Measurements from ENCODE around the gene PEAK1. TPM values are rescaled to one million over a fixed set of nuclear protein-coding genes. Genes with fewer than 3 reads are reported as not detected.

Gene PEAK1
- total RNA-seq, 2 experiments from 2014 or later = 9.2 to 11.0 TPM

DNA sequence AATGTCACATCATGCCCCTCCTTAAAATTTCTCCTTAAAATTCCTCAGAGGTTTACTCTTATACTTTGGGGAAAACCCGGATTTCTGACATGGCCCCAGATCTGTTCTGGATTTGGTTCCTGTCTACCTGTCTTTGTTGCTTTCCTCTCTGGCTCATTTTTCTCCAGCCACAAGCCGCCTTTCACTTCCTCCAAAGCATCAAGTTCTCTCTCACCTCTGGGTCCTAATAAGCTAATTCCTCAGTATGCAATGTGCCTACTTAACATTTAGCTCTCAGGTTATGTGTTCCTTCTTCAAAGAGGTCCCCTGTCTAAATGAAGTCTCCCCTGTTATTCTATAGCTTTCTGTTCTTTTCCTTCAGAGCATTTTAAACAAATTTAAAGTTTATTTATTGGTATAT, 16.9 kb upstream of the PEAK1 start:
- H3K36me3 Mint-ChIP-seq (ENCODE audit: low read depth) = peaks cover 5% of the 10 kb centered on the region
- Histone ChIP-seq H3K9me3 (ENCODE audit: control insufficient read depth in 1 of 2, insufficient read depth in 1 of 2, low read length in 2 of 2) (no peaks in the 10 kb centered on the region), H3K4me1 (ENCODE audit: insufficient read depth, low read length) (peaks cover 4% of the 10 kb centered on the region), H3K4me3 (ENCODE audit: low read length) (no peak overlapping the region), H3K27me3 (ENCODE audit: control insufficient read depth in 1 of 2, insufficient read depth in 2 of 2, low read length in 2 of 2) (no peaks in the 10 kb centered on the region), H3K27ac (ENCODE audit: low read depth in 1 of 2, low read length in 2 of 2) (no peak overlapping the region), H3K36me3 (ENCODE audit: insufficient read depth, low read length) (no peaks in the 10 kb centered on the region)
- peaks cover 58% of the 10 kb centered on the region for H3K4me1 Mint-ChIP-seq (ENCODE audit: low read depth)
- ChIA-PET POLR2A (no interaction called here), CTCF (no interaction called here)
- no peak overlapping the region for H3K4me3 Mint-ChIP-seq
- H3K27me3 Mint-ChIP-seq = no peaks in the 10 kb centered on the region
- TF ChIP-seq, protein P1, sequence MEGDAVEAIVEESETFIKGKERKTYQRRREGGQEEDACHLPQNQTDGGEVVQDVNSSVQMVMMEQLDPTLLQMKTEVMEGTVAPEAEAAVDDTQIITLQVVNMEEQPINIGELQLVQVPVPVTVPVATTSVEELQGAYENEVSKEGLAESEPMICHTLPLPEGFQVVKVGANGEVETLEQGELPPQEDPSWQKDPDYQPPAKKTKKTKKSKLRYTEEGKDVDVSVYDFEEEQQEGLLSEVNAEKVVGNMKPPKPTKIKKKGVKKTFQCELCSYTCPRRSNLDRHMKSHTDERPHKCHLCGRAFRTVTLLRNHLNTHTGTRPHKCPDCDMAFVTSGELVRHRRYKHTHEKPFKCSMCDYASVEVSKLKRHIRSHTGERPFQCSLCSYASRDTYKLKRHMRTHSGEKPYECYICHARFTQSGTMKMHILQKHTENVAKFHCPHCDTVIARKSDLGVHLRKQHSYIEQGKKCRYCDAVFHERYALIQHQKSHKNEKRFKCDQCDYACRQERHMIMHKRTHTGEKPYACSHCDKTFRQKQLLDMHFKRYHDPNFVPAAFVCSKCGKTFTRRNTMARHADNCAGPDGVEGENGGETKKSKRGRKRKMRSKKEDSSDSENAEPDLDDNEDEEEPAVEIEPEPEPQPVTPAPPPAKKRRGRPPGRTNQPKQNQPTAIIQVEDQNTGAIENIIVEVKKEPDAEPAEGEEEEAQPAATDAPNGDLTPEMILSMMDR (IDR thresholded peaks at IDR 0.05) = no peak
- ATAC-seq (ENCODE audit: poor library complexity) = no peak
- H3K9me3 Mint-ChIP-seq = no peaks in the 10 kb centered on the region
- DNase-seq = no peak
- peak overlapping the region; percentile 60 for H3K27ac Mint-ChIP-seq
- intact Hi-C loops (cut with DNase I, micrococcal nuclease) = no loop called here

DNA sequence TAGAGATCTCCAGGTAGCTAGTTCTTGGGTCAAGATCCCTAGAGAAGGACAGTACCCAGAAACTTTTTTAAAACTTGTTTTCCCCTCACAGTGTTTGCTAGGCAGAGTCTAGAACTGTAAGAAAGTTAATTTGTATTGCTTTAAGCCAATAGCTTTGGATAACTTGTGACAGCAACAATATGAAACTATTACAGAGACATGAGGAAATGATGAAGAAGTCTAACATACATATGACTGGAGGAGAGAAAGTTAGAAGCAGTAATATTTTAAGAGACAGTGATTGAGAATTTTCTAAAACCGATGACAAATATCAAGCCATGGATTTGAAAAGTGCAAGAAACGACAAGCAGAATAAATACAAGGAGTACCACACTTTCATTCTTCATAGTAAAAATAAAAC, 10.7 kb upstream of the PEAK1 start:
- ChIA-PET CTCF (interaction anchor here (0.7 kb wide), 1 partner anchor 17 kb away, joined by 3 read pairs; no protein-coding TSS in a partner anchor), POLR2A (interaction anchor here (1.6 kb wide), 1 partner anchor 9 kb away, joined by 9 read pairs; the partner anchor contains the start of gene HMG20A)
- H3K27ac Mint-ChIP-seq = no peak overlapping the region
- H3K36me3 Mint-ChIP-seq (ENCODE audit: low read depth) = peaks cover 4% of the 10 kb centered on the region
- no peak overlapping the region for H3K4me3 Mint-ChIP-seq
- H3K27me3 ChIP-seq (ENCODE audit: control insufficient read depth in 1 of 2, insufficient read depth in 2 of 2, low read length in 2 of 2) = no peaks in the 10 kb centered on the region
- no peak overlapping the region for H3K4me3 ChIP-seq (ENCODE audit: low read length)
- H3K4me1 ChIP-seq (ENCODE audit: insufficient read depth, low read length) = peaks cover 4% of the 10 kb centered on the region
- no peak for ATAC-seq (ENCODE audit: poor library complexity)
- H3K27ac ChIP-seq (ENCODE audit: low read depth in 1 of 2, low read length in 2 of 2) = no peak overlapping the region
- no peak for DNase-seq
- no peaks in the 10 kb centered on the region for H3K27me3 Mint-ChIP-seq
- no peaks in the 10 kb centered on the region for H3K36me3 ChIP-seq (ENCODE audit: insufficient read depth, low read length)
- TF ChIP-seq, protein P1 (IDR thresholded peaks at IDR 0.05) = no peak
- intact Hi-C loops (cut with DNase I, micrococcal nuclease) = no loop called here
- peaks cover 60% of the 10 kb centered on the region for H3K4me1 Mint-ChIP-seq (ENCODE audit: low read depth)
- H3K9me3 Mint-ChIP-seq = no peaks in the 10 kb centered on the region
- H3K9me3 ChIP-seq (ENCODE audit: control insufficient read depth in 1 of 2, insufficient read depth in 1 of 2, low read length in 2 of 2) = no peaks in the 10 kb centered on the region

DNA sequence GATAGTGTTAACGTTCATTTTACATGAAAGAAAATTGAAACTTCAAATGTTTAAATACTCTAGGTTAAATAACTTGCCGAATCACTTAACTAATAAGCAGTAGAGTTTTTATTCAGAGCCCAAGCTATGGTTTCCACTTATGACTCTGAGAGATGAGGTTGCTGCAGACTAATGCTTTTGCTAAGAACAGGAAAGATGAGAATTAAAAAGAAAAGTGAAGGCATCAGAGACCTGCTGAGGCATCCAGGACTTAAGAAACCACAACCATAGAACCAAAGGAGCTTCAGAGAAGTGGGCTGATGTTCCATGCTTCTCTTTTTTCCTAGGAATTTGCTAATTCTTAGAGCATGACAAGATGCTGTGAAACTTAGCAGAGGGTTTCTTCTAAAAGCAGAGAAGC, 10.3 kb upstream of the PEAK1 start:
- peaks cover 2% of the 10 kb centered on the region for H3K4me1 ChIP-seq (ENCODE audit: insufficient read depth, low read length)
- Mint-ChIP-seq H3K4me1 (ENCODE audit: low read depth) (peaks cover 62% of the 10 kb centered on the region), H3K9me3 (no peaks in the 10 kb centered on the region), H3K27ac (no peak overlapping the region), H3K27me3 (no peaks in the 10 kb centered on the region), H3K4me3 (no peak overlapping the region), H3K36me3 (ENCODE audit: low read depth) (peaks cover 5% of the 10 kb centered on the region)
- no peaks in the 10 kb centered on the region for H3K27me3 ChIP-seq (ENCODE audit: control insufficient read depth in 1 of 2, insufficient read depth in 2 of 2, low read length in 2 of 2)
- TF ChIP-seq, protein P1 (IDR thresholded peaks at IDR 0.05) = no peak
- ChIA-PET CTCF (interaction anchor here (0.7 kb wide), 1 partner anchor 16 kb away, joined by 3 read pairs; no protein-coding TSS in a partner anchor), POLR2A (interaction anchor here (1.0 to 1.6 kb wide), 2 partner anchors 8 to 9 kb away, joined by 3 to 9 read pairs; partner anchors contain the start of gene HMG20A)
- H3K27ac ChIP-seq (ENCODE audit: low read depth in 1 of 2, low read length in 2 of 2) = no peak overlapping the region
- H3K36me3 ChIP-seq (ENCODE audit: insufficient read depth, low read length) = no peaks in the 10 kb centered on the region
- H3K9me3 ChIP-seq (ENCODE audit: control insufficient read depth in 1 of 2, insufficient read depth in 1 of 2, low read length in 2 of 2) = no peaks in the 10 kb centered on the region
- DNase-seq (no peak), ATAC-seq (ENCODE audit: poor library complexity) (no peak)
- intact Hi-C loops (cut with DNase I, micrococcal nuclease) = no loop called here
- H3K4me3 ChIP-seq (ENCODE audit: low read length) = no peak overlapping the region

All from CD4-positive, alpha-beta T cell (primary cell).